ENCODE results near the gene RDM1.

- TF ChIP-seq CTCF (IDR thresholded peaks at IDR 0.05), result no peak
- TF ChIP-seq POLR2A (IDR thresholded peaks at IDR 0.05), result no peak
These were observed 23.5 kb downstream of the RDM1 start for GRCh38 chr17:35906926-35907637.
